Measurements from ENCODE around the gene IGFLR1. TPM values are rescaled to one million over a fixed set of nuclear protein-coding genes. Genes with fewer than 3 reads are reported as not detected.

Gene IGFLR1
- total RNA-seq, 1 donor: 0.43 TPM

DNA sequence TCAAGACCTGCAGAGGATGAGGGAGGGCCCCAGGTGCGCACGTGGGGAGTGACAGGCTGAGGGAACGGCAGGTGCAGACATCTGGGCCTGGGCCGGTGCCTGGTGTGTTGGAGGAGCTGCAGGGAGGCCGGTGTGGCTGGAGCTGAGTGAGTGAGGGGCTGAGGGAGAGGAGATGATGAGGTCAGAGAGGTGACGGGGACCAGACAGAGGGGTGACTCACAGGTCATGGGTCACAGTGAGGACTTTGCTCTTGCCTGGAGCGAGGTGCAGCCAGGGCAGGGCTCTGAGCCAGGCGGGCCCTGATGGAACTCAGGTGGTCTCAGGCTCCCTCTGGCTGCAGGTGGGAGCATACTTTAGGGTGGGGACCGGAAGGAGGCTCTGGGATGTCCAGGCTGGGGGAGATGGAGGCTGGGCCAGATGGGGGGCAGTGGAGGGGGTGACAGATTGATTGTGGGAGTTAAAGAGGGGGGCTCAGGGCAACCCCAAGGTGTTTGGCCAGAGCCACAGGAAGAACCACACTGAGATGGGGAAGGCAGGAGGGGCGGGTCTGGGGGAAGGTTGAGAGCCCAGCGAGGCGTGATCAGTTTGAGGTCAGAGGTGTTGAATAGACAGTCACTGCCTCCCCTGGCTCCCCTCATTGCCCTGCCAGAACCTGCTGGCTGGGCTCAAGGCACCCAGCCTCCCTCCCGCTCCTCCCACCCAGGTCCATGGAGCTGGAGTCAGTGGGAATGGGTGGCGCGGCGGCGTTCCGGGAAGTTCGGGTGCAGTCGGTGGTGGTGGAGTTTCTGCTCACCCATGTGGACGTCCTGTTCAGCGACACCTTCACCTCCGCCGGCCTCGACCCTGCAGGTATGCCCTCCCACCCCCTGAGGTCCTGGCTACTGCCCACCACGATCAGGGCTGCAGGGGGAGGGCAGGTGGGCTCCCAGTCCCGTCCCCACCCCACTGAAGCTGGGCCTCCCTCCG lies 41.5 kb upstream of the IGFLR1 start:
- H3K4me3 ChIP-seq (ENCODE audit: low read depth, low read length): no peak overlapping the region
- DNase-seq (ENCODE audit: low read depth): no peak
- TF ChIP-seq, protein P1, sequence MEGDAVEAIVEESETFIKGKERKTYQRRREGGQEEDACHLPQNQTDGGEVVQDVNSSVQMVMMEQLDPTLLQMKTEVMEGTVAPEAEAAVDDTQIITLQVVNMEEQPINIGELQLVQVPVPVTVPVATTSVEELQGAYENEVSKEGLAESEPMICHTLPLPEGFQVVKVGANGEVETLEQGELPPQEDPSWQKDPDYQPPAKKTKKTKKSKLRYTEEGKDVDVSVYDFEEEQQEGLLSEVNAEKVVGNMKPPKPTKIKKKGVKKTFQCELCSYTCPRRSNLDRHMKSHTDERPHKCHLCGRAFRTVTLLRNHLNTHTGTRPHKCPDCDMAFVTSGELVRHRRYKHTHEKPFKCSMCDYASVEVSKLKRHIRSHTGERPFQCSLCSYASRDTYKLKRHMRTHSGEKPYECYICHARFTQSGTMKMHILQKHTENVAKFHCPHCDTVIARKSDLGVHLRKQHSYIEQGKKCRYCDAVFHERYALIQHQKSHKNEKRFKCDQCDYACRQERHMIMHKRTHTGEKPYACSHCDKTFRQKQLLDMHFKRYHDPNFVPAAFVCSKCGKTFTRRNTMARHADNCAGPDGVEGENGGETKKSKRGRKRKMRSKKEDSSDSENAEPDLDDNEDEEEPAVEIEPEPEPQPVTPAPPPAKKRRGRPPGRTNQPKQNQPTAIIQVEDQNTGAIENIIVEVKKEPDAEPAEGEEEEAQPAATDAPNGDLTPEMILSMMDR (IDR thresholded peaks at IDR 0.05; ENCODE audit: insufficient read depth, low read depth, low read length): no peak

DNA sequence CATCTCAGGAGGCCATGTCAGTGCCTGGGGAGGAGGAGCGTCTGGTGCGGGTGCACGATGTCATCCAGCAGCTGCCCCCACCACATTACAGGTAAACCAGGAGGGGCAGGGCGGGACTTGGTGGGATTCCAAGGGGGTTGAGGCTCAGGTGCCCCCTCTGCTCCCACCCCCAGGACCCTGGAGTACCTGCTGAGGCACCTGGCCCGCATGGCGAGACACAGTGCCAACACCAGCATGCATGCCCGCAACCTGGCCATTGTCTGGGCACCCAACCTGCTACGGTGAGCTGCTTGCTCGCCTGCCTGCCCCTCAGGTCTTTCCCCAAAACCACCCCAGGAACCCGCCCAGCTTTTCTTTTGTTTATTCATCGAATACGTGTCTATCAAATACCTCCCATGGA lies 40.3 kb upstream of the IGFLR1 start:
- DNase-seq (ENCODE audit: low read depth): no peak
- TF ChIP-seq, protein P1 (IDR thresholded peaks at IDR 0.05; ENCODE audit: insufficient read depth, low read depth, low read length): no peak
- H3K4me3 ChIP-seq (ENCODE audit: low read depth, low read length): no peak overlapping the region

DNA sequence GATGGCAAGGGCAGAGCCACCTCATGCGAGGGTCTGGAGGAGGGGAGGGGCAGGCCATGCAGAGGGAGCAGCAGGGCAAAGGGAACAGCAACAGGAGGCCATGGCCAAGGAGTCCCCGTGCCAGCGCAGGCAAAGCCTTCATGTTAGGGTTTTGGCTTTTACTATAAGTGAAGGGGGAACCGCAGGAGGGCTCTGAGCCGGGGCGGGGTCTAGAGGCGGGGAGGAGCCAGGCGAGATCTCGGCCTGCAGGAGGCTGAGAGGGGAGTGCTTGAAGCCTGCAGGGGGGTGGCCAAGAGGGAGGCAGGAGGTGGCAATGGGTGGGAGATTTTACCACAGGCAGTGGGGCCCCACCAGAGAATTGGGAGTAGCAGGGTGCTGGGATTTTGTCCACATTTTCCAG lies 39.4 kb upstream of the IGFLR1 start:
- TF ChIP-seq, protein P1 (IDR thresholded peaks at IDR 0.05; ENCODE audit: insufficient read depth, low read depth, low read length): no peak
- no peak for DNase-seq (ENCODE audit: low read depth)
- H3K4me3 ChIP-seq (ENCODE audit: low read depth, low read length): no peak overlapping the region

DNA sequence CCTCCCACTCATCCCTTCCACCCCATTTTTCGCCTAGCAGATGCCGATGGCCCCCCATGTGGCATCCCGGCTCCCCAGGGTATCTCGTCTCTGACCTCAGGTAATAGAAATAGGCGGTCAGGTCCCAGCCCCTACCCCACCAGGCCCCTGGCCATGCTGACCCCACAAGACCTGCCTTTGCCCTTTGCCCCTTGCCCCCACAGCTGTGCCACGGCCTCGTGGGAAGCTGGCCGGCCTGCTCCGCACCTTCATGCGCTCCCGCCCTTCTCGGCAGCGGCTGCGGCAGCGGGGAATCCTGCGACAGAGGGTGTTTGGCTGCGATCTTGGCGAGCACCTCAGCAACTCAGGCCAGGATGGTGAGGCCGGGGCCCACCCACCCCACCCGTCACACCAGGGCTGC lies 38.5 kb upstream of the IGFLR1 start:
- no peak for DNase-seq (ENCODE audit: low read depth)
- TF ChIP-seq, protein P1 (IDR thresholded peaks at IDR 0.05; ENCODE audit: insufficient read depth, low read depth, low read length): no peak

DNA sequence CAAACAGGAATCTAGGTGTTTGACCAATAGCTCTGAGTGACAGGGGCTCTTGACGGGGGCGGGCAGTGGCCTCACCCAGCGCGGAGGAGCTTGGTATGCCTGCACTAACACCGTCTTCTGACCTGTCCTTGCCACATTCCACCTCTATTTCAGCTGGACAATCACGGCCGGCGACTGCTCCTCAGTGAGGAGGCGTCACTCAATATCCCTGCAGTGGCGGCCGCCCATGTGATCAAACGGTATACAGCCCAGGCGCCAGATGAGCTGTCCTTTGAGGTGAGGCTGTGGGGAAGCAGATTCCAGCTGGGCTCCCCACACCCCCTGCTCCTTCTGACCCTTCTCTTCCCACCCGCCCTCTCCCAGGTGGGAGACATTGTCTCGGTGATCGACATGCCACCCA lies 37.8 kb upstream of the IGFLR1 start:
- no peak overlapping the region for H3K4me3 ChIP-seq (ENCODE audit: low read depth, low read length)
- DNase-seq (ENCODE audit: low read depth): no peak
- TF ChIP-seq, protein P1 (IDR thresholded peaks at IDR 0.05; ENCODE audit: insufficient read depth, low read depth, low read length): no peak

More for the DNA sequence above, 38.5 kb upstream of the IGFLR1 start:
- H3K4me3 ChIP-seq (ENCODE audit: low read depth, low read length): no peak overlapping the region

DNA sequence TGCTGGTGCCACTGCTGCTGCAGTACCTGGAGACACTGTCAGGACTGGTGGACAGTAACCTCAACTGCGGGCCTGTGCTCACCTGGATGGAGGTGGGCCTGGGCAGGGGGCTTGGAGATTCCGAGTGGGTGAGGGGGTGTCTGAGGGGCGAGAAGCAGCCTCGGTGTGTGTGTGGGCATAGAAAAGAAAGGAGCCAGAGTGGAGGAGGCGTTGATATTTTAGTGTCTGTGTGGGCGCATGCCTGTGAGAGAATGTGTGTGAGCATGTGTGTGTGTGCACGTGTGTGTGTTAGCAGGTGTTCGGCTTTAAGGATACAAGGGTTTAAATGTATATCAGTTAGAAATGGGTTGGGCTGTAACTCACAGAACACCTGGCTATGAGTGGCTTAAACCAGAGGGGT lies 36.8 kb upstream of the IGFLR1 start:
- H3K4me3 ChIP-seq (ENCODE audit: low read depth, low read length): no peak overlapping the region
- no peak for DNase-seq (ENCODE audit: low read depth)
- TF ChIP-seq, protein P1 (IDR thresholded peaks at IDR 0.05; ENCODE audit: insufficient read depth, low read depth, low read length): no peak
